Kidney (tissue), 14 donors: Measurements from ENCODE around the gene APOL2. TPM values are rescaled to one million over a fixed set of nuclear protein-coding genes. Genes with fewer than 3 reads are reported as not detected.

Experiments
- DNase-seq, 5 donors: peaks; one replicate each; pipeline ENCODE4 v3.0.0-alpha.2; 2013 to 2020
- FAIRE-seq: peaks from 2 replicates; lab custom pipeline; 2012; peaks lifted over from hg19 to GRCh38; lab: Jason Lieb, UNC
- H3K27ac ChIP-seq, 2 donors: one replicate each; pipeline ENCODE4 v1.7.0; 2013; ENCODE audit warnings: low read depth in 2 of 2, low read length in 2 of 2, inconsistent platforms in 1 of 2
- H3K27me3 ChIP-seq: one replicate; pipeline ENCODE4 v1.7.1; 2013; ENCODE audit warnings: low read length, inconsistent platforms; ENCODE audit not compliant: control insufficient read depth, insufficient read depth
- H3K36me3 ChIP-seq, 3 donors: one replicate each; pipeline versions ENCODE4 v1.7.0 to v1.7.1; 2013; ENCODE audit warnings: low read length in 3 of 3, control low read depth in 1 of 3, inconsistent platforms in 1 of 3; ENCODE audit not compliant: insufficient read depth in 3 of 3, control insufficient read depth in 2 of 3
- H3K4me1 ChIP-seq, 3 donors: one replicate each; pipeline versions ENCODE4 v1.7.0 to v1.7.1; 2013; ENCODE audit warnings: low read length in 3 of 3, inconsistent platforms in 1 of 3, low read depth in 1 of 3; ENCODE audit not compliant: control insufficient read depth in 2 of 3, insufficient read depth in 2 of 3
- H3K4me3 ChIP-seq, 3 donors: one replicate each; pipeline versions ENCODE4 v1.7.0 to v1.8.1; 2013; ENCODE audit warnings: low read length in 3 of 3, control low read depth in 1 of 3, inconsistent platforms in 1 of 3
- H3K9ac ChIP-seq, 3 donors: one replicate each; pipeline versions ENCODE4 v1.7.0 to v1.7.1; 2013; ENCODE audit warnings: low read length in 3 of 3, control low read depth in 1 of 3, inconsistent platforms in 1 of 3
- H3K9me3 ChIP-seq, 3 donors: one replicate each; pipeline versions ENCODE4 v1.7.0 to v1.7.1; 2013; ENCODE audit warnings: low read length in 3 of 3, control low read depth in 1 of 3, inconsistent platforms in 1 of 3; ENCODE audit not compliant: control insufficient read depth in 2 of 3, insufficient read depth in 1 of 3
- CTCF ChIP-seq: IDR thresholded peaks from 3 replicates; pipeline ENCODE4 v1.5.1; 2012; ENCODE audit warnings: mild to moderate bottlenecking, moderate library complexity, borderline replicate concordance; ENCODE audit not compliant: insufficient read depth; ENCODE audit errors: extremely low read depth
- intact Hi-C: fragments of 100-400 bp; cut with DNase I; formaldehyde crosslinking; loops from one replicate; pipeline ENCODE4 v1.11.1; 2022
- polyA plus RNA-seq: library from polyadenylated mRNA; stranded (reverse); fragments of 350-450 nt; fragmentation: Illumina TruSeq; extraction: RNeasy Lipid Tissue Mini Kit (QIAGEN cat#74804); gene quantifications from one replicate; pipeline ENCODE4 v1.2.3, GENCODE V29; 2014; ENCODE audit warnings: low read depth, low replicate concordance; ENCODE audit not compliant: insufficient read depth
- total RNA-seq: library from RNA; stranded (reverse); fragmentation: NEBNext Ultra II Directional; extraction: Animal tissue kit (Norgen Biotek cat#: 25700); gene quantifications from one replicate; pipeline ENCODE4 v1.2.1, GENCODE V29; 2021
- donor health status: control.
- donor health status: control.
- donor health status: control.
- donor health status: control.
- donor health status: control.
- donor health status: DM: yes; HTN: yes; CAD: no.
- donor health status: Normal renal cell carcinoma (clear cell type).

The APOL2 gene
- total and polyA plus RNA-seq, 2 donors from 2014 or later: 34.8 to 48.8 TPM

GRCh38 chr22:36222887-36223450 lies 16.4 kb downstream of the APOL2 start:
- Histone ChIP-seq H3K36me3 (peaks cover 0 to 6% (median 0%) of the 10 kb centered on the region in 3 donors), H3K4me1 (peaks cover 0 to 3% (median 0%) of the 10 kb centered on the region in 3 donors), H3K27ac (no peak overlapping the region), H3K9ac (no peak overlapping the region), H3K9me3 (no peaks in the 10 kb centered on the region), H3K27me3 (no peaks in the 10 kb centered on the region), H3K4me3 (no peak overlapping the region)
- TF ChIP-seq CTCF: no peak
- FAIRE-seq (no peak), DNase-seq (peak in 1 of 5 donors; percentile 20)
- intact Hi-C loops: no loop called here

GRCh38 chr22:36221799-36222751 lies 17.3 kb downstream of the APOL2 start:
- FAIRE-seq (no peak), DNase-seq (peak in 4 of 5 donors; percentile 57 to 84 (median 64))
- intact Hi-C loops: no loop called here
- Histone ChIP-seq H3K9ac (no peak overlapping the region), H3K4me1 (peaks cover 0 to 3% (median 0%) of the 10 kb centered on the region in 3 donors), H3K9me3 (no peaks in the 10 kb centered on the region), H3K36me3 (no peaks in the 10 kb centered on the region), H3K27me3 (no peaks in the 10 kb centered on the region), H3K27ac (no peak overlapping the region), H3K4me3 (no peak overlapping the region)
- TF ChIP-seq CTCF: peak; percentile 71

GRCh38 chr22:36220451-36220921 lies 18.8 kb downstream of the APOL2 start:
- H3K27me3 ChIP-seq: no peaks in the 10 kb centered on the region
- intact Hi-C loops: no loop called here
- H3K27ac ChIP-seq: no peak overlapping the region
- peak in 1 of 5 donors; percentile 28 for DNase-seq
- H3K4me3 ChIP-seq: no peak overlapping the region
- TF ChIP-seq CTCF: no peak
- no peaks in the 10 kb centered on the region for H3K9me3 ChIP-seq
- H3K9ac ChIP-seq: no peak overlapping the region
- H3K36me3 ChIP-seq: no peaks in the 10 kb centered on the region
- H3K4me1 ChIP-seq: peaks cover 0 to 3% (median 0%) of the 10 kb centered on the region in 3 donors
- no peak for FAIRE-seq
